HS-5 (cell line): ENCODE data around the gene DNASE1L3.
"Not testable (repeated sequence)": the region's sequence is repeated elsewhere in the genome, so short reads cannot be mapped to it uniquely, and the experiment has no call there.

ENCODE experiments used
- DNase-seq: peaks from one replicate; pipeline ENCODE4 v3.0.0-alpha.2; 2012; ENCODE audit warnings: low read depth

The DNASE1L3 gene

DNA sequence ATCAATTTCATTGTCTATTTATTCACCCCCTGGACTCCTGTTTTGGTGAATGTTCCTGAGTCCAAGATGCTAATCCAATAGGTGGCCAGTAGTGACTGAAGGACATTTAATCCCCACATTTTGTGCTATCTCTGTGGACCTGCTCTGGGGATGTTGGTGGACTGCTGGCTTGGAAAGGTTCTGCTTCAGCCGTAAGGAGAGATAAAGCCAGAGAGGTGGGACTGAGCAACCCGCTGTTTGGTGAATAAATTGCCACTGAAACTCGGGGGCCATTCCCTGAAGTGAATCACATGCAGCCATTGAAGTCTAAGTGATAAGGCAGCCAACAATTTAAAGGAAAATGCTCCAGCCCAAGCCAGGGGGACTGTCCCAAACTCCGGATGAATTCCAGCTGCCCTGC lies 25.2 kb upstream of the DNASE1L3 start:
- DNase-seq = no peak

GRCh38 chr3:58234516-58234931 lies 23.8 kb upstream of the DNASE1L3 start:
- peak; percentile 31 for DNase-seq

GRCh38 chr3:58231666-58232065 lies 20.9 kb upstream of the DNASE1L3 start:
- no peak for DNase-seq

DNA sequence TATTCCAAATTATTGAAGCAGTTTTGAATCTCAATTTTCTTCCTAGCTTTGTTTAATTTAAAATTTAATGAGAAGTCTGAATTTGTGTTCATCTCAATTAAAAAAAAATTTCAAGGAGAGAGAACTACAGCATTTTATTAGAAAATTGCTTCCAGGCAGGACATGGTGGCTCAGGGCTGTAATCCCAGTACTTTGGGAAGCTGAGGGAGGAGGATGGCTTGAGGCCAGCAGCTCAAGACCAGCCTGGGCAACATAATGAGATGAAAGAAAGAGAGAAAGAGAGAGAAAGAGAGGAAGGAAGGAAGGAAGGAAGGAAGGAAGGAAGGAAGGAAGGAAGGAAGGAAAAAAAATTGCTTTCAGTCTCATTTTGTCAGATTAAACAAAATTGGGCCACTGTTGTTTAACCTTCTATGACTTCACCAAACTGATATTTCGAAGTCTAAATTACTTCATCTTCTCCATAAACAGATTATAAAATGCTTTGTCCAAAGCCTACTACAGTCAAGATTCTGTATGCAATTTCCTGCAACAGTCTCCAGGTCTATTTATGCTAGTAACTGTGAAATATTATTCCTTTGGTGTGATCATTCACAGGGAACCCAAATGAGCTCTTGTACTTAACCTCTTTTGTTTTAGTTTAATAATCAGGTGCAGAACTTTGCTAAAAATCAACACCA lies 20.2 kb upstream of the DNASE1L3 start:
- DNase-seq = no peak

DNA sequence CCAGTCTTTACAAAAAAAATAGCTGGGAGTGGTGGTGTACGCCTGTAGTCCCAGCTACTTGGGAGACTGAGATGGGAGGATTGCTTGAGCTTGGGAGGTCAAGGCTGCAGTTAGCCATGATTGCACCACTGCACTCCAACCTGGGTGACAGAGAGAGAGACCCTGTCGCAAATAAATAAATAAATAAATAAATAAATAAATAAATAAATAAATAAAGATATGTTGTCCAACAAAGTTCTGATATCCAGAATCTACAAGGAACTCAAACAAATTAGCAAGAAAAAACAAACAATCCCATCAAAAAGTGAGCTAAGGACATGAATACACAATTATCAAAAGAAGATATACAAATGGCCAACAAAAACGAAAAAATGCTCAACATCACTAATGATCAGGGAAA lies 17.2 kb upstream of the DNASE1L3 start:
- not testable (repeated sequence) for DNase-seq

- DNase-seq = no peak
Observed at GRCh38 chr3:58223855-58224254, 13.1 kb upstream of the DNASE1L3 start.

DNA sequence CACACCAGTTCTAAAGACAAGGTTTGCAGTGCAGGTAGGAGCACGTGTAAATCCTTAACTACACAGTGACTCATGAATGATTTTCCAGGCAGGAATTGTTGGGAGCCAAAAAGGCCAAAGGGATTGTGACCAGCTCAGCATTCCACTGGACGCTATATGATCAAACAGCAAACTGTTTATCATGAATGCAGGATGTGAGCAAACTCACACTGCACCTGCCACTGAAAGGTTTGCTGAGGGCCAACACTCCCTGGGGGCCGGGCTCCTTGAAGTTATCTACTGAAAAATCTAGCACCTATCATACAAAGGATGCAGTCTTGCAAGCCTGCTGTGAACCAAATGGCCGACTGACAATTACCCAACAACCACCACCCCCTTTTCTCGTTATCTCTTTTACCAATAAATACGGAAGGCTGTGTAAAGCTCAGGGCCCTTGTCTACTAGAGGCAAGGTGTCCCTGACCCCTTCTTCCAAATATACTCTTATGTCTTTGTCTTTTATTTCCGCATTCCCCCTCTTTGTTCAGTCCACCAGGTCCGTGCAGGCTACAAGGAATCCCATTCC lies 11.5 kb upstream of the DNASE1L3 start:
- no peak for DNase-seq

GRCh38 chr3:58218904-58219303 lies 8.1 kb upstream of the DNASE1L3 start:
- no peak for DNase-seq

DNA sequence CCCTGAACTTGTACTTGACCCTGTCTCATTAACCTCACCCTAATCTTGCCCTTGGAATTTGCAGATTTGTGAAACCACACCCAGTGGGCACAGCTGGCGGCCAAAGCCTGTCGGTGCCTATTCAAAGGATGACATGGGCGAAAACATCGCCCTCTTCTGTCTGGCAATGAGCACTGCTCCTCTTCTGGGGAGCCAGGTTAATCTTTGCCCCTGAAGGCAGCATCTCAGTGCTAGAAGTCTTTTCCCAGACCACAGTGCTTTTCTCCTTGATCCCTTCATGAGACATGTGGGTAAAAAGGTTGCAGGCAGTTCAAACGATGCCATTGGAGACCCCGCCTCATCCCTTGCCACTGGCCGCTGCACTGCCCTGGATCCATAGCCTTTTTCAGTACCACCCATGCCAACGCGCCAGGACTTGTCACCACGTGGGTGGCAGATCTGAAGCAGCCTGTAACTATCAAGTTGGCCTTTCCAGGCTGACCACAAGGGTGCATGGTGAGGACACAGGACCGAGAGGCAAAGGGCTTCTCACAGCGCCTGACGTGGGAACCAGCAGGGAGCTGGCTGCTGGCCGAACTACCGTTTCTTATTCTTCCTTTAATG lies 6.5 kb upstream of the DNASE1L3 start:
- DNase-seq = no peak

GRCh38 chr3:58216496-58217195 lies 5.9 kb upstream of the DNASE1L3 start:
- DNase-seq = no peak

GRCh38 chr3:58215317-58216025 lies 4.7 kb upstream of the DNASE1L3 start:
- no peak for DNase-seq

DNA sequence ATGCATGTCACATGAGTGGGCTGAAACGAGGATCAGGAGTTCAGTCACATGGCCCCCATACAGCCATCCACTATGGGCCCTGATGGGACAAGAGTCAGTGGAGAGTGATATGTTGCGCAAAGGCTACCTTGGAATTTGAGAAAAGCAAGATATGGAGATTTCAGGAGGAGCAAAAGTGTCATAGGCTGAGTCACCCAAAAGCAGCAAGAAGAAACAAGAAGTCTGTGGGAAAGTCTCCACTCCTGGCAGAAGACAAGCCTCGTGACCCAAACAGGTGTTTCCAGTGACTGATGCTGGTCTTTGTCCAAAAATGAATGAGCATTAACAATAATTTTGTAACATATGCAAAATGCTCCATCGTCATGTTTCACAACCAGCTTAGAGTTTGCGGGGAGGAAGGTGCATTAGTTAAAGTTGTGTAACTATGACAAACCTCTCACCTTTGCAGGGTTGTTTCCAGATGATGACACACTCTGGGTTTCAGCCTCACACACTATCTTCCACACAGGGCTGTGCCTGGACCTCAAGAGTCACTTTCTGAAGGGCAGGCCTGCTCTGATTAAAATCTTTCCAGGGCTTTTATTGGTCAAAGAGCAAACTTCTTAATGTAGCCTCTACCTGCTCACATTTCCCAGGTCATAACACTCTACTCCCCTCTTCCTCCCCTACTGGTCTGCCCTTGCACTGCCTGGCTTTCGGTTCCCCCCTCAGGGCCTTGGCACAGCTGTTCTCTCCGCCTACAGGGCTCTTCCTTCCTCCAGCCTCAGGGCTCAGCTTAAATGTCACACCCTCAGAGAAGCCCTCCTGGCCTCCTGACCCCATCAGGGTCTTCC lies 3.9 kb upstream of the DNASE1L3 start:
- DNase-seq = no peak

- DNase-seq = no peak
Observed at GRCh38 chr3:58209933-58210332, 839 bp downstream of the DNASE1L3 start.

- DNase-seq = no peak
Observed at GRCh38 chr3:58207954-58208353, 2.8 kb downstream of the DNASE1L3 start.

- DNase-seq = no peak
Observed at GRCh38 chr3:58206406-58207011, 4.3 kb downstream of the DNASE1L3 start.

- DNase-seq = no peak
Observed at GRCh38 chr3:58205981-58206380, 4.8 kb downstream of the DNASE1L3 start.

- DNase-seq = no peak
Observed at GRCh38 chr3:58204720-58205119, 6.1 kb downstream of the DNASE1L3 start.

DNA sequence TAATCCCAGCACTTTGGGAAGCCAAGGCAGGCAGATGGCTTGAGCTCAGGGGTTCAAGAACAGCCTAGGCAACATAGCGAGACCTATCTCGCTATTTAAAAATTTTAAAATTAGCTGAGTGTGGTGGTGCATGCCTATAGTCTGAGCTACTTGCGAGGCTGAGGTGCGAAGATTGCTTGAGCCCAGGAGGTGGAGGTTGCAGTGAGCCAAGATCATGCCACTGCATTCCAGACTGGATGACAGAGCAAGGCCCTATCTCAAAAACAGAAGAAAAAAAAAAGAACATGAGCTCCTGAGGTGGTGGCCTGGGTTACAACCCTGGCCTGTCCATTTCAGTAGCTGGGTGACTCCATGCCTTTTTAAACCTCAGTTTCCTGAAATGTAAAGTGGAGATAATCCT lies 7.2 kb downstream of the DNASE1L3 start:
- no peak for DNase-seq

DNA sequence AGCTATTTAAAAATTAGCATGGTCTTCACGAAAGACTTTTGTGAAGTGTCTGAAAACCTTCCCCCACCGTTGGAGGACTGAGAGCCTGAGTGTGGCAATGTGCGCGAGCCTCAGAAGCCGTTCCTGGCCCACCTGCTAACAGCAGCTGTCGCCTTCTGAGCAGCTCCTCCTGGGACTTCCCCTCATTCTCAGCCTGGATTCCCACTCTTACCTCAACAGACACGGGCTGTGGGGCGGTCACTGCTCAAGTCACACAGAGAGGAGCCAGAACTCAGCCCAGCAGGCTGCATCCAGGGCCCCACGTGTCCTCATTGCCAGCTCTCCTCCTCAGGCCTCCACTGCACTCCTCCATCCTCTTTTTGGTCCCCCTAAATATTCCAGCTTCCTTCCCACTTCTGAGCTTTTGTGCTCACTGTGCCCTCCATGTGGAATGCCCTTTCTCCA lies 7.8 kb downstream of the DNASE1L3 start:
- no peak for DNase-seq

DNA sequence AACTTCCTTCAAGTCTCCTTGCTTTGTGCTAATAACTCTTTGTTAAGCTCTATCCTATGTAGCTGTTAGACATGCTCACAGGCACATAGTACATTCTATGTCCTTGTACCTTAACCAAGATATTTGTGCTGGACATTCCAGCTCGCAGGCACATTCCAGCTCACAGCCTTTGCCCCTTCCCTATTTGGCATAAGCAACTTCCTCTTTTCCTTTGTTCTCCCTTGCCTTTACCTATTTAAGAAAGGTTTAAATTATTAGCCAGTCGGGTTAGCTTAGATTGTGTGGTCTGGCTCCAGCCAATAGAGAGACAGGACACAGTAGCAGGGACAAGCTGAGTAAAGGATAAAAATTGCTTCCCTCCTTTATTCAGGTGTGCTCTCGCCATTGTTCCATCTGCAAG lies 9.3 kb downstream of the DNASE1L3 start:
- not testable (repeated sequence) for DNase-seq

DNA sequence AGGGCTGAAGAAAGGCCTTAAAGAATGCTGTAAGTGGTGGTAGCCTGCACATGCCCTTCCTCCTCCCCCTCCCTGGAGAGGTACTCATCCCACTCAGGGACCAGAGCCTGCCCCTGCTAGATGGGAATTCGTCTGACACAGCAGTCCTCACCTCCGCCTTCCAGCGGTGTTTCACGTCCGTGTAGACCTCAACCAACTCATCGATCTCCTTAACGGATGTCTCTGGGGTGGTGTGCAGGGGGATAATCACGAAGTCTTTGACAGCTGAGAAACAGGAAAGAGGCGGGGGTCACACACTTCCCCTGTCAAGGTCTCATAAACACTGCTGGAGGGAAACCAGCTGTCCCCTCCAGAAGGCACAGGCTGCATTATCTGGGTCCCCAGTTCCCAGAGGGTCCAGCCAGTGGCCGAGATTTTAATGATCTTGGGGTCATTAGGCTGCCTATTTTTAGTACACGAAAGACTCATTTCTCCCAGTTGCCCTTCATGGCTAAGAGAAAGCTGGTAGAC lies 9.9 kb downstream of the DNASE1L3 start:
- no peak for DNase-seq
